ENCODE measurements around the gene MYOM1. TPM values are rescaled to one million over a fixed set of nuclear protein-coding genes. Genes with fewer than 3 reads are reported as not detected.

MYOM1 gene
- total RNA-seq, 1 donor from 2014 or later = 0.57 TPM

GRCh38 chr18:3061581-3062312 is 158.0 kb downstream of the MYOM1 start:
- Histone ChIP-seq H3K79me2 (ENCODE audit: insufficient read depth, low read length) (no peaks in the 10 kb centered on the region), H3K27me3 (ENCODE audit: insufficient read depth, low read length) (peaks cover 3% of the 10 kb centered on the region), H3K4me1 (ENCODE audit: insufficient read depth, low read length) (no peaks in the 10 kb centered on the region), H4K20me1 (ENCODE audit: insufficient read depth, low read length) (no peaks in the 10 kb centered on the region), H2AFZ (ENCODE audit: low read depth, low read length) (no peak overlapping the region), H3K9me3 (ENCODE audit: insufficient read depth, low read depth, low read length) (no peaks in the 10 kb centered on the region), H3K4me2 (ENCODE audit: low read length) (no peak overlapping the region), H3K36me3 (ENCODE audit: insufficient read depth, low read length) (no peaks in the 10 kb centered on the region), H3K27ac (ENCODE audit: low read depth, low read length) (no peak overlapping the region), H3K9ac (ENCODE audit: low read length) (no peak overlapping the region), H3K4me3 (ENCODE audit: insufficient read depth, low read depth, low read length) (no peak overlapping the region)
- H3K9me3 Mint-ChIP-seq (ENCODE audit: unreplicated experiment) = no peaks in the 10 kb centered on the region
- no peak overlapping the region for H3K27ac Mint-ChIP-seq (ENCODE audit: unreplicated experiment)
- H3K4me3 Mint-ChIP-seq (ENCODE audit: unreplicated experiment) = no peak overlapping the region
- H3K4me1 Mint-ChIP-seq (ENCODE audit: low read depth, unreplicated experiment) = no peaks in the 10 kb centered on the region
- no peaks in the 10 kb centered on the region for H3K36me3 Mint-ChIP-seq (ENCODE audit: low read depth, unreplicated experiment)
- H3K27me3 Mint-ChIP-seq (ENCODE audit: low read depth, unreplicated experiment) = peaks cover 3% of the 10 kb centered on the region
- TF ChIP-seq, protein P1, sequence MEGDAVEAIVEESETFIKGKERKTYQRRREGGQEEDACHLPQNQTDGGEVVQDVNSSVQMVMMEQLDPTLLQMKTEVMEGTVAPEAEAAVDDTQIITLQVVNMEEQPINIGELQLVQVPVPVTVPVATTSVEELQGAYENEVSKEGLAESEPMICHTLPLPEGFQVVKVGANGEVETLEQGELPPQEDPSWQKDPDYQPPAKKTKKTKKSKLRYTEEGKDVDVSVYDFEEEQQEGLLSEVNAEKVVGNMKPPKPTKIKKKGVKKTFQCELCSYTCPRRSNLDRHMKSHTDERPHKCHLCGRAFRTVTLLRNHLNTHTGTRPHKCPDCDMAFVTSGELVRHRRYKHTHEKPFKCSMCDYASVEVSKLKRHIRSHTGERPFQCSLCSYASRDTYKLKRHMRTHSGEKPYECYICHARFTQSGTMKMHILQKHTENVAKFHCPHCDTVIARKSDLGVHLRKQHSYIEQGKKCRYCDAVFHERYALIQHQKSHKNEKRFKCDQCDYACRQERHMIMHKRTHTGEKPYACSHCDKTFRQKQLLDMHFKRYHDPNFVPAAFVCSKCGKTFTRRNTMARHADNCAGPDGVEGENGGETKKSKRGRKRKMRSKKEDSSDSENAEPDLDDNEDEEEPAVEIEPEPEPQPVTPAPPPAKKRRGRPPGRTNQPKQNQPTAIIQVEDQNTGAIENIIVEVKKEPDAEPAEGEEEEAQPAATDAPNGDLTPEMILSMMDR (IDR thresholded peaks at IDR 0.05; ENCODE audit: insufficient read depth, low read depth, low read length) = no peak
- TF ChIP-seq EZH2 (IDR thresholded peaks at IDR 0.05; ENCODE audit: insufficient read depth, low read length) = no peak
- FAIRE-seq = no peak
- no peak for DNase-seq (ENCODE audit: low read depth)

- Mint-ChIP-seq H3K9me3 (ENCODE audit: unreplicated experiment) (no peaks in the 10 kb centered on the region), H3K27me3 (ENCODE audit: low read depth, unreplicated experiment) (no peaks in the 10 kb centered on the region), H3K27ac (ENCODE audit: unreplicated experiment) (no peak overlapping the region), H3K36me3 (ENCODE audit: low read depth, unreplicated experiment) (no peaks in the 10 kb centered on the region), H3K4me3 (ENCODE audit: unreplicated experiment) (no peak overlapping the region), H3K4me1 (ENCODE audit: low read depth, unreplicated experiment) (peaks cover under 1% of the 10 kb centered on the region)
- Histone ChIP-seq H4K20me1 (ENCODE audit: insufficient read depth, low read length) (no peaks in the 10 kb centered on the region), H3K27ac (ENCODE audit: low read depth, low read length) (no peak overlapping the region), H3K79me2 (ENCODE audit: insufficient read depth, low read length) (no peaks in the 10 kb centered on the region), H3K27me3 (ENCODE audit: insufficient read depth, low read length) (peaks cover 3% of the 10 kb centered on the region), H3K9me3 (ENCODE audit: insufficient read depth, low read depth, low read length) (no peaks in the 10 kb centered on the region), H3K36me3 (ENCODE audit: insufficient read depth, low read length) (no peaks in the 10 kb centered on the region), H3K4me3 (ENCODE audit: insufficient read depth, low read depth, low read length) (no peak overlapping the region), H3K9ac (ENCODE audit: low read length) (no peak overlapping the region), H3K4me1 (ENCODE audit: insufficient read depth, low read length) (no peaks in the 10 kb centered on the region), H2AFZ (ENCODE audit: low read depth, low read length) (no peak overlapping the region), H3K4me2 (ENCODE audit: low read length) (no peak overlapping the region)
- TF ChIP-seq, protein P1 (IDR thresholded peaks at IDR 0.05; ENCODE audit: insufficient read depth, low read depth, low read length) = no peak
- TF ChIP-seq EZH2 (IDR thresholded peaks at IDR 0.05; ENCODE audit: insufficient read depth, low read length) = no peak
- FAIRE-seq = no peak
- no peak for DNase-seq (ENCODE audit: low read depth)
Observed at GRCh38 chr18:3060667-3061580, 158.8 kb downstream of the MYOM1 start.

All from astrocyte (in vitro differentiated cells and primary cell).